ENCODE results near the gene NSUN6.
"Not testable (repeated sequence)": the region's sequence is repeated elsewhere in the genome, so short reads cannot be mapped to it uniquely, and the experiment has no call there.

The NSUN6 gene

GRCh38 chr10:18607503-18608378 is 43.6 kb downstream of the NSUN6 start:
- no peak for DNase-seq (ENCODE audit: low read depth)

GRCh38 chr10:18606051-18606695 is 45.2 kb downstream of the NSUN6 start:
- DNase-seq (ENCODE audit: low read depth): no peak

GRCh38 chr10:18601321-18601720 is 50.1 kb downstream of the NSUN6 start:
- no peak for DNase-seq (ENCODE audit: low read depth)

GRCh38 chr10:18599392-18599791 is 52.0 kb downstream of the NSUN6 start:
- DNase-seq (ENCODE audit: low read depth): no peak

- DNase-seq (ENCODE audit: low read depth): no peak
Measured at GRCh38 chr10:18594574-18595156, 56.7 kb downstream of the NSUN6 start.

- not testable (repeated sequence) for DNase-seq (ENCODE audit: low read depth)
Measured at GRCh38 chr10:18591141-18591540, 60.2 kb downstream of the NSUN6 start.

GRCh38 chr10:18586637-18587036 is 64.8 kb downstream of the NSUN6 start:
- DNase-seq (ENCODE audit: low read depth): not testable (repeated sequence)

- no peak for DNase-seq (ENCODE audit: low read depth)
Measured at GRCh38 chr10:18583575-18584270, 67.7 kb downstream of the NSUN6 start.

GRCh38 chr10:18582803-18583202 is 68.6 kb downstream of the NSUN6 start:
- no peak for DNase-seq (ENCODE audit: low read depth)

- DNase-seq (ENCODE audit: low read depth): no peak
Measured at GRCh38 chr10:18577823-18578685, 73.3 kb downstream of the NSUN6 start.

GRCh38 chr10:18576586-18576985 is 74.8 kb downstream of the NSUN6 start:
- DNase-seq (ENCODE audit: low read depth): no peak

- no peak for DNase-seq (ENCODE audit: low read depth)
Measured at GRCh38 chr10:18572959-18573561, 78.3 kb downstream of the NSUN6 start.

- DNase-seq (ENCODE audit: low read depth): no peak
Measured at GRCh38 chr10:18571780-18572179, 79.6 kb downstream of the NSUN6 start.

- no peak for DNase-seq (ENCODE audit: low read depth)
Measured at GRCh38 chr10:18571076-18571475, 80.3 kb downstream of the NSUN6 start.

GRCh38 chr10:18570386-18570785 is 81.0 kb downstream of the NSUN6 start:
- not testable (repeated sequence) for DNase-seq (ENCODE audit: low read depth)

- no peak for DNase-seq (ENCODE audit: low read depth)
Measured at GRCh38 chr10:18567343-18567856, 84.0 kb downstream of the NSUN6 start.

GRCh38 chr10:18566177-18566576 is 85.2 kb downstream of the NSUN6 start:
- DNase-seq (ENCODE audit: low read depth): no peak

- DNase-seq (ENCODE audit: low read depth): no peak
Measured at GRCh38 chr10:18565006-18565405, 86.4 kb downstream of the NSUN6 start.

GRCh38 chr10:18563003-18563726 is 88.2 kb downstream of the NSUN6 start:
- no peak for DNase-seq (ENCODE audit: low read depth)

Measured in activated T-cell treated with anti-CD3 and anti-CD28 coated beads for 48 hours (primary cell).